Measurements from ENCODE around the gene SLAMF8.

SLAMF8 gene

DNA sequence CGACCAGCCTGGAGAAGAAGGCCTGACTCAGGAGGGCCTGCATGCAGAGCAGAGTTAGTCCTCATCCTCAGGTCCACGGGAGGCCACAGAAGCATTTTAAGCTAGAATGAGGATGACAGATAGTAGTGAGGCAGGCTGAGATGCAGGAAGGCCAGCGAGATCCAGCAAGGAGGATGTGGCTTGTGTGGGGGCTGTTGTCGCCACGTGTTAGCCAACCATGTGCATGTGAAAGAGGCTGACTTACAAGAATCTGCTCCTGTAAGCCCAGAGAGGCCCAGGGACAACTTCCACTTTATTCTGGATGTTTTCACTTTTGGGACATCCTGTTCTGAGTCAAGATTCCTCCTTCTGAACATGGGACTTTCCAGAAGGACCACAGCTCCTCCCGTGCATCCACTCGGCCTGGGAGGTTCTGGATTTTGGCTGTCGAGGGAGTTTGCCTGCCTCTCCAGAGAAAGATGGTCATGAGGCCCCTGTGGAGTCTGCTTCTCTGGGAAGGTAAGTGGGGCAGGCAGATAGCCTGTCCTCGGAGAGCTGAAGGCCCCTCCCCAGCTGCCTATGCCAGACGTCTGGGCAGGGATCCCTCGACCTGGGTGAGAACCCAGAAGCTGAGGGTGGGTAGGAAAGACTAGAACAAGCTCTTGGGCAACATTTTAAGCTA, at the start of gene SLAMF8:
Gene SLAMF8, plus strand, starts transcription at position 433 of the 661 bp plus-strand sequence. Its CDS starts 26 bp downstream, at position 459.
- FAIRE-seq = no peak

DNA sequence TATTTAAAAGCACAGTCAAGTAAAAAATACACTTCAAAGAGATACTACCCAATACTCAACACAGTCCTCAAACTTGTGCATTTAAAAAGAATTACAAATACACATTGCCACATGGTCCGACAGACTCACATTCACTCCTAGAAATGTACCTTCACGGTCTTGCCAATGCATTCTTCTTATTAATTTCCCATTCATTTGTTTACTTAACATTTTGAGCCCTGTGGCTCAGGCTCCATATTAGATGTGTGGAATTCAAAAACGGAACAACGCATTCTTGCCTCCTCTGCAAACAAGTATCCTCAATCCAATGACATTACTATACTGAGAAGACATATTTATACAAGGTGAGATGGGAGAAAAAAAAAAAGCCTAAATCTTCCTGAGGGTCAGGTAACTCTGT, 48.4 kb upstream of the SLAMF8 start:
- FAIRE-seq = no peak

DNA sequence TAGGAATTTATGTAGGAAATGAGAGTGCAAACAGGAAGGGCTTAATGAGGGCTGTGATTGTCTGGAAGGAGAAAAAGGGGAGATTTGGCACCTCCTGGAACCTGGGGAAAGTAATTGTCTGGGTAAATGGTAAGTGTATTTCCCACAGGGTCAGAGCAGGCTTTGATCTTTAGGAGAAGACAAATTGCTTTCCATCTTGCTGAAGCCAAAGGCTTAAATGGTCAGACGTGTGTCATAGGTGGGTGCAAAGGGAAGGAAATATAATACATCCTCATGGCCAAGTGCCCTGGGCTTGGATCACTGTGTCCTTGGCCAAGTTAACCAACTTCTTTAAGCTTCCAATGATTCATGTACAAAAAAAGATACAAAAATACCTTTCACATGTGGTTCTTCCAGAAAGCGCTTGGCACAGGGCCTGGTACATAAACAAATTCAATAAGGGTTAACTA, 47.2 kb upstream of the SLAMF8 start:
- no peak for FAIRE-seq

DNA sequence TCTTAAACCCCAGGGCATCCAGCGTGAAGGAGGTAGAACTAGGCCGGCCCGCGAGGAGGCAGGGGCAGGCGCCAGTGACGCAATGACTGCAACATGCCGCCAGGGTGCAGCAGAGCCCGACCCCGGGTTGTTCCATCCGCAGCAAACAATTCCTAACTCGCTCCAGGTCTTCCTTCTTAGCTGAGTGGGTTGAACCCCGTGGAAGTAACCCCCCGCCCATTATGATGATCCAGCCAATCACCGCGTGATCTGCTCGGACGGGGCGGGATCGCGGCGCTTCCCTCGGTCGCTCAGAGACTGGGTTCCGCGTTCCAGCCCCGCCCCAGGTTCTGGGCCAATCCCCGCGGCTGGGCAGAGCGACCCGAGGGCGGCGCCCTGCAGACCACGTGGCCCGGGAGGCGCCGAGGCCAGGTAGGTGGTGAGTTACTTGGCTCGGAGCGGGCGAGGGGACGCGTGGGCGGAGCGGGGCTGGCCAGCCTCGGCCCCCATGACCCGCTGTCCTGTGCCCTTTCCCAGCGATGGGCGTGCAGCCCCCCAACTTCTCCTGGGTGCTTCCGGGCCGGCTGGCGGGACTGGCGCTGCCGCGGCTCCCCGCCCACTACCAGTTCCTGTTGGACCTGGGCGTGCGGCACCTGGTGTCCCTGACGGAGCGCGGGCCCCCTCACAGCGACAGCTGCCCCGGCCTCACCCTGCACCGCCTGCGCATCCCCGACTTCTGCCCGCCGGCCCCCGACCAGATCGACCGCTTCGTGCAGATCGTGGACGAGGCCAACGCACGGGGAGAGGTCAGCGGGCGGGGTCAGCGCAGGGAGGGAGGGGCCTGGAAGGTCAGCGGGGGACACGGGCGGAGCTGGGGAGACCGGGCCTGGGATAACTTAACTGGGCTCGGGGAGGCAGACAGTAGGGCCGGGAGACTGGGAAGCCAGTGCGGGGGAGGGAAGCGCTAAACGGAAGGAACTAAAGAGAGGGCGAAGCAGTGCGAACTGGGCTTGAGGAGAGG, 45.8 kb upstream of the SLAMF8 start, which contains the start of gene DUSP23:
Gene DUSP23, plus strand, starts transcription at position 380 of the 1,000 bp plus-strand sequence. Its CDS starts 139 bp downstream, at position 519.
- FAIRE-seq = peak; percentile 87

DNA sequence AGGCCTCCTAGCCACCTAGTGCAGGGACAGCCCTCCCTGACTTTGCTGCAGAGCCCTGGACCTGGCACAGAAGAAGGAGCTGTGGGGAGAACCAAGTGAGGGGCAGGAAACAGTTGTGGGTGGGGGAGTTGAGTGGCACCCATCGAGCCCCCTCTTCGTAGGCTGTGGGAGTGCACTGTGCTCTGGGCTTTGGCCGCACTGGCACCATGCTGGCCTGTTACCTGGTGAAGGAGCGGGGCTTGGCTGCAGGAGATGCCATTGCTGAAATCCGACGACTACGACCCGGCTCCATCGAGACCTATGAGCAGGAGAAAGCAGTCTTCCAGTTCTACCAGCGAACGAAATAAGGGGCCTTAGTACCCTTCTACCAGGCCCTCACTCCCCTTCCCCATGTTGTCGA, 44.7 kb upstream of the SLAMF8 start:
- no peak for FAIRE-seq

DNA sequence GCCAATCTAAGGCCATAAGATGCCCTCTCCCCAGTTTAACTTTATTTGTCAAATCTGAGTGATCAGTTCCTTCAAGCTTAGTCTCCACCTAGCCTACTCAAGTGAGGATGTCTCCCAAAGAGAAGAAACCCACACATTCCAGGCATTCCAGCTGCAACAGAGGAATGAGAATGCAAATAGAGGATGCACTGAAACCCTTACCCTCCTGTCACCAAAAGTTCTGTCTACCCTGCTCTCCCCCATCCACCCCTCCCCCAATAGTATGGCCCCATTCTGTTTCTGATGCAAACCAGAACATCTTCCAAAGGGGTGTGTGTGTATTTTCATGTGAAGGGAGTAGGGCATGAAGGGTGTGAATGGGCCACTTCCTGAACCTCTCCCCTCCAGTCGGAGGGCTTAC, 42.9 kb upstream of the SLAMF8 start:
- no peak for FAIRE-seq

DNA sequence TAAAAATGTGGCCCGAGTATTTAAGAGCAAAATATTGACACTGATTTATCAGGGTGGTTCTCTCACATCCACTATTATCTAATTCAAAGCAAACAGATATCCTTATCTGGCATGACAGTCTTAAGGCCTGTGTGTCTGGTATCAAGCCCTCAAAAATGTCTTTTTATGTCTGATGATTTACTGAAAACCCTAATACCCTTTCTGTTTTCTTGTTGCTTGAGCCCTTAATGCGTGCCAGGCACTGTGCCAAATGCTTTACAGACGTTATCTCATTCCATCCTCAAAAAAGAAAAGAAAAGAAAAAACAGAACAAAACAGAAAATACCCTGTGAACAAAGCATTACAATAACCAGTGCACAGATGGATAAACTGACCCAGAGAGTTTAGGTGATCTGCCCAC, 40.2 kb upstream of the SLAMF8 start:
- no peak for FAIRE-seq

DNA sequence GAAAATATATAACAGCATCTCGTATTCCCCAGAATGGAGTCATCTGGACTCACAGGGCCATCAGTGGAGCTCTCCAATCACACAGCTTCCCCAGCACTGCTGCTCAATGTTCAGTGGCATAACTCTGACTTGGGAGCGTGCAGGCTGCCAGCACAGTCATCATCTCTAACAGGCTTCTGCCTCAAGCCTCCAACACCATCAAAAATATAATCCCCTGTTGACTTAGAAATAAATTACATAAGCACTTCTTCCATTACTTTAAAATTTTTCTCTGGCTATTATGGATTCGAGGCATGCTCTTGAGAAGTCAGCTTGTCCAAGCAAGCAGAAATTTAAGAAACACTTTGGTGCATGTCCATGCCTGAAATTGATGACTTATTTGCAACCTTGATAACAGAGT, 39.7 kb upstream of the SLAMF8 start:
- FAIRE-seq = no peak

DNA sequence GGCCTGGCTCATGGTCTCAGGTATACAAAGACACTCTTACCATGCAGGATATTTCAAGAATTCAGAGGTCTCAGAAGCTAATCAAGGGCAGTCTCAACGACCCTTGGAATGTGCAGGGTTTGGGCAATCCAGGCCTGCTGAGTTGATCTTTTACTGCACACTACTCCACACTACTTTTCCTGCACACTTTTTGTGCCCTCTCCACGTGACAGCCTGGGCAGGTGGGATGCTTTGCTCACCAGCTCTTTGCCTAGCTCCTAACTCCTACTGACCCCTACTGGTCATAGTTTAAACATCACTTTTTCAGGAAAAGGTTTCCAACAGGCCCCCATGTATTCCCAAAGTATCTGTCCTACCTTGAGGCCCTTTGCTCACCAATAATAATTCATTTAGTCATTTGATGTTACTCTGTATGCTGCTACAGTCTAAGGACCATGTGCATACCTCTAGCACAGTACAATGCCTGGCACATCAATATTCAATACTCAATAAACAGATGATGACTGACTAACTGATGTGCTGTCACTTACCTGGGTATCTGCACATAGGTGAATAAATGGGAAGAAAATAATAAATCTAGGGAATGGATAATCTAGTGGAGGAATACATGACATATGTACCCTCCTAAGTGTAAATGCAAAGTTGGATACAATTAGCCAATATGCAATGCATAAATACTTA, 36.3 kb upstream of the SLAMF8 start:
- no peak for FAIRE-seq

DNA sequence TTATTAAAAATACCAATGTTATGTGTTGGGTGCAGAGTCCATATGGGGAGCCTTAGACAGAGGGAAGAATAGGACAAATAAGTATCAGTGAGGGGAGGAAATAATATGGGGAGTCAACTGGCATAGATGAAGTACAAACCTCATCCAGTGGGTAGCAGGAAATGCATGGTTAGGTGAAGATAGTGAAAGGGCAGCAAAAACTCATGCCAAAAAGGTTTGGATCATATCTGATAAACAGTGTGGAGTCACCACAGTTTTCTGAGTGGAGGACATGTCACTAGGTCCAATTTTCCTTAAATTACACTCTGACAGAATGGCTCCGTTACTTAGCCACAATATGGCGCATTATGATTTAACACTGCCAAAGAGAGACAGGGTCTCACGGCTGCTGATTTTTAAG, 35.6 kb upstream of the SLAMF8 start:
- no peak for FAIRE-seq

DNA sequence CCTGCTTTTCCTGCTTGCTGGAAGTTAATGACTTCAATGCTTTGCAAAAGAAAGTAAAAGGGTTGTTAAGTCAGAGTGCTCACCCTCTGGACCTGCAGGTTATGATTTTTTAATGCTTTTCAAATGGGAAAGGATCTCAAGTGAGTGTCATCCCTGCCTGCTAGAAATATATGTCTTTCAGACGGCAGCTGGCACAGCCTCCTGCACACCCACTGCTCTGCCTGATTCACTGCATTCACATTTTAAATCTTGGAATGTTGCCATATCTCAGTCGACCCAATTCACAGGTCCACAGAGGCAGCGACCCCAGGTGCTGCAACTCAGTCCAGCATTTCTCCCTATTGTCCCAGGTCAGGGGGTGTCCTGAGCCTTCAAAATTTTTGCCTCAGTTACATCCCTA, 35.2 kb upstream of the SLAMF8 start:
- no peak for FAIRE-seq

DNA sequence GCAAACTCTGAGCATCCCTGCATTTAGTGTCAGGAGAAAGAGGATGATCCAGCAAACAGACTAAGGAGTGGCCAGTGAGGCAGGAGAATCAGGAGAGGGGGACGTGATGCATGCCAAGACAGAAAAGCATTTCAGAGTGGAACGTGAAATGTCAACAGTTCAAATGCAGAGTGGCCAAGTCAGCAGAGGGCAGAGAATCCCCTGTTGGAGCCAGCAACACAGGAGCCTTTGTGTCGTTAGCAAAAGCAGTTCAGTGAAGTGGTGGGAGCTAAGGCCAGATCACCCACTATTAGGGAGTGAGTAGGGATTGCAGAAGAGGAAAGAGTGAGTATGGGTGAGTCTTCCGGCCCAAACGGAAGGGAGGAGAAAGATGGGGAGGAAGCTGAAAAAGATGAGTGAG, 31.1 kb upstream of the SLAMF8 start:
- no peak for FAIRE-seq

DNA sequence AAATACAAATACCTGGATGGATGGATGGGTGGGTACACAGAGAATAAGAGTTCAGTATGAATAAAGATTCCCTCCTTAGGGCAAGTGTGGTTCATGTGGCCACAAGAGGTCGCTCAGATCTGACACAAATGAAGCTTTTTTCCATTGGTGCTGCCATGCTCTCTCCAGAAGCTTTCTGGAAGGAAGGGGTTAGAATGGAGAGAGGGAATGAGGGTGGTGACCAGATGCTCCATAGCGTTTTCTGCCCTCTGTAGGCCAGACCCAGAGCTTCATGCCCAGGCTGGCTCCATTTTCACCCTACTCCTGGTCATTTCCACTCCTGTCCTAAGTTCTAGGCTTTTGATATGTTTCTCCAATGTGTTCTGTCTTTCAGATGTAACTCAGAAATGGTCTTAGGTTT, 27.8 kb upstream of the SLAMF8 start:
- peak; percentile 78 for FAIRE-seq

DNA sequence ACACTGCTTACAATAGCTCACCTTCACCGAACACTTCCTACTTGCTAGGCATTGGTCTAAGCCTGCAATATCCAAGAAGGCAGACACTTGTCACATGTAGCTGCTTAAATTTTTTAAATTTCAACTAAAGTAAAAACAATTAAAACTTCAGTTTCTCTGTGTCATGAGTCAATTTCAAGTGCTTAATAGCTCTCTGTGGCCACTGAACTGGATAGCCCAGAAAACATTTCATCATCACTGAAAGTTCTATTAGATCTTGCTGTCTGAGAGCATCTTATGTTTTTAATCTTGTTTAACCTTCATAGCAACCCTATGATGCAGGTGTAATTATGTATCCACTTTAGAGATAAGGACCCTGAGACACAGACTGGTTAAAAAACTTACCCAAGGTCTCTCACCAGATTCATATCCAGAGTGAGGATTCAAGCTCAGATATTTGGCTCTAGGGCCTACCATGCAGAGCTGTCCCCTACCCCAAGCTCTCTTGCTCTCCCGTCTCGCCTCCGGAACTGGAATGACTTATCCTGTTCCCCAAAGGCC, 27.2 kb upstream of the SLAMF8 start:
- FAIRE-seq = no peak

DNA sequence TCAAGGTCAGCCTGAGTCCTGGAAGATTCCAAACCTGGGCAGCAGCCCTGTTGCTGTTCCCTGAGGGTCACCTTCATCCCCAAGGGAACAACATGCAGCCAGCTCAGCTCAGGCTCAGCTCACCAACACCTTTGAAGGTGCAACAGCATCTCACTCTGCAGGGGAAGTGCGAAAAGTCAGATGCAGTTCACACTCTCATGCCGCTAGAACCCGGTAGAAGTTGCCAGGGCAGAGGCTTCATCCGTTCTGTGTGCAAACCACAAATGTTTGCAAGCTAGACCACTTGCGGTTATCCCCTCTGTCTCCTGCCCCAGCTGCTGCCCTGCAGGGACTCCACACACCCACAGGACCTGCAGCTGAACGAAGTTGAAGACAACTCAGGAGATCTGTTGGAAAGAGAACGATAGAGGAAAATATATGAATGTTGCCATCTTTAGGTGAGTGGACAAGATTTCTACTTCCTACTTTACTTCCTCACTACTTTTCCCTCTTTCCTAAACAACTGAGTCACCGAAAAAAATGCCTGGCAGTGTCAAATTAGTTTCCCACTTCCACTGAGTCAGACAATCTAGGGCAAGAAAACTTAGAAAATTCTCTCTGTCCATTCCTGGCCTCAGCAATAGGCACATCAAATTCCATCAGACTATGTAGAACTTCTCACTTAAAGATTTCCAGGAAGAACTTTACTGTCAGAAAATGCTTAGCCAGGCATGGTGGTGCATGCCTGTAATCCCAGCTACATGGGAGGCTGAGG, 26.3 kb upstream of the SLAMF8 start:
- FAIRE-seq = no peak

DNA sequence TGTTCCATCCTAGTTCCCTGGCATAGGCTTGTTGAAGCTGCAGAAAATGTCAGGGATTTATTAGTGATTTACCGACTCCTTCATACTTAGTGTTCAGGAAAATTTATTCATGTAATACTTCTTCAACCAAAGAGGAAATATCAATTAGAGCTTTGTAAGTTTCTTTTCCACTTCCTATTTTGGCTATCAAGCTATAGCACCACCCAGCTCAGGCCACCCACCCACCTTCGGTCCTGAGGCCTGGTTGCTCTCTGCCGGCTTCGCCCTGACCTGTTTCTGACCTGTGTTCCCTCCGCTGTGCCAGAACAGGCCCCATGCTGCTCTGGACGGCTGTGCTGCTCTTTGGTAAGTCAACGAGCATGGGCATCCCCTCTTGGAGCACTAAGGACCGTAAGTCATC, 24.6 kb upstream of the SLAMF8 start, which contains the start of gene FCRL6:
Gene FCRL6, plus strand, starts transcription at position 250 of the 400 bp plus-strand sequence. Its CDS starts 65 bp downstream, at position 315.
- no peak for FAIRE-seq

DNA sequence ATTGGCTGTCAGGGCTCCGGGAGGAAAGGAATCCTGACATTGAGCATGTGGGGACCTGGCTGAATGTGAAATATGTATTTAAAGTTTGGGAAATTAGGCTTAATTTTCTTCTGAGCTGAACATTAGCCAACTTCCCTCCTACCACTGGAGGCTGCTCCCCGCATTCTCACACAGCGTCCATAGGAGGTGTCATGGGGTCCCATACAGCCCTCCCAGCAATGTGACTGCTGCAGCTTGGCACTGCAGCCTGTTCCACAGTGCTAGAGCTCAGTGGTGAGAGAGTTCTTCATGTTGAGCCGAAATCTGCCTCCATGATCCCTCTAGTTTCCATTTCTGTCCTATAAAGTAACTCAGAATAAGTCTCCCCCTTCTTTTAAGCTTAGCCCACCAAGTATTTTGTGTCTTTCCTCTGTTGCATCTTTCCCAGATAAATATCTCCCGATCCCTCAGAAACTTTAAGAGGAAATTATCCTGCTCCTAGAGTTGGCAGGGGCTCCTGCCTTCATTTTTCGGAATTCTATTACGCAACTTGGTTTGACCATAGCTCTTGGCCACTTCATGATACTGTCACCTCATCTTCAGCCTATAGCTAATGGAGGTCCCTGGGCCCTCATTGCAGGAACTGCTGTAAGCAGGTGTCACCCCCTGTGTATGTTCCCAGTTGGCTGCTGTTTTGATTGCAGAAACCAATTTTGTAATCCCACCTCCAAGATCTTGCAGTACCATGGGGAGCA, 22.6 kb upstream of the SLAMF8 start:
- FAIRE-seq = no peak

DNA sequence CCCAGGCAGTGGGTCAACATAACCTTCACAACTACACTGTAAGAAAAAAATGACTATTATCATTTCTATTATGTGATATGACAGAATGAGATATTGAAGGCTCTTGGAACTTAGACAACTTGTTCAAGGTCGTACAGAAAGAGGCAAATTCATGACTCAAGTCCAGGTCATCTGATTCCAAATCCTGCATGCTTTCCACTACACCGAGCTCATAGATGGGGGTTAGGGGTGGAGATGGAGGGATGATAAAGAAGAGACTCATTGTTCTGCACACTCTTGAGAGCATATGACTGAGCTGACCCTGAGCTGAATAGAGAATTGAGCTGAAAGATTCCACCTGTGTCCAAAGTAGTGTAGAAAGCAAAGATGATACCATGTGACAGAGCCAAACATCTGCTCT, 21.7 kb upstream of the SLAMF8 start:
- FAIRE-seq = no peak

DNA sequence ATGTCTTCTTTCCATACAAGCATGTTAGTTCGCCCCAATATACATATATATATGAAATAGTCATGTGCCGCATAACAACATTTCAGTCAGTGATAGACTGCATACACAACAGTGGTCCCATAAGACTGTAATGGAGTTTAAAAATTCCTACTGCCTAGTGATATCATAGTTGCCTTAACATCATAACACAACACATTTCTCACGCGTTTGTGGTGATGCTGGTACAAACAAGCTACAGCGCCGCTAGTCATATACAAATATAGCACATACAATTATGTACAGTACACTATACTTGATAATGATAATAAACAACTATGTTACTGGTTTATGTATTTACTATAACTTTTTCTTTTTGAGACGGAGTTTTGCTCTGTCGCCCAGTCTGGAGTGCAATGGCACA, 10.7 kb upstream of the SLAMF8 start:
- FAIRE-seq = no peak

DNA sequence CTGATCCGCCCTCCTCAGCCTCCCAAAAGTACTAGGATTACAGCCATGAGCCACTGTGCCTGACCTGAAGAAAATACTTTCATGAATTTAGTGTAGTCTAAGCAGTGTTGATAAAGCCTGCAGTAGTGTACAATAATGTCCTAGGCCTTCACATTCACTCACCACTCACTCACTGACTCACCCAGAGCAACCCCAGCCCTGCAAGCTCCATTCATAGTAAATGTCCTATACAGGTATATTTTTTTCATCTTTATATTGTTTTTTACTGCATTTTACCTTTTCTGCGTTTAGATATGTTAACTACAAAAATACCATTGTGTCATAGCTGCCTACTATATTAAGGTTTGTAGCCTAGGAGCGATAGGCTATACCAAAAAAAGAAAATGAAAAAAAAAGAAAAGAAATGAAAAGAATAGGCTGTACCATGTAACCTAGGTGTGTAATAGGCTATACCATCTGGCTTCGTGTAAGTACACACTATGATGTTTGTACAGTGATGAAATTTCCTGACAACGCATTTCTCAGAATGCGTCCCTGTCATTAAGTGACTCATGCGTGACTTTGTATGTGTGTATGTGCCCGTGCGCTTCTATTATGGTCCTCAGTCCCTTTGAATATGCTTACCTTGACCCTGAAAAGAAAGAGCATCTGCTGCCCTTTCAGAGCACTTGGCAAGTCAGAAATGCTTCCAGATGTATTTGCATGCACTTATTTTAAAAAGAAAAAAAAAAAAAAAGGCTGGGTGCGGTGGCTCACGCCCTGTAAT, 9.2 kb upstream of the SLAMF8 start:
- FAIRE-seq = no peak

All from G401.6 (cell line).